Superior temporal gyrus (tissue), 1 donor: Measurements from ENCODE around the gene SLC24A3.

Experiments used
- DNase-seq: peaks from one replicate; pipeline ENCODE4 v3.0.0-alpha.2; 2016; ENCODE audit errors: extremely low spot score

The SLC24A3 gene

GRCh38 chr20:19423900-19424620 is 211.6 kb downstream of the SLC24A3 start:
- DNase-seq = no peak

GRCh38 chr20:19426356-19426755 is 213.9 kb downstream of the SLC24A3 start:
- DNase-seq = no peak

GRCh38 chr20:19427480-19427879 is 215.0 kb downstream of the SLC24A3 start:
- DNase-seq = no peak

- no peak for DNase-seq
These were observed 215.5 kb downstream of the SLC24A3 start for GRCh38 chr20:19427913-19428312.

GRCh38 chr20:19428324-19428723 is 215.9 kb downstream of the SLC24A3 start:
- no peak for DNase-seq

- DNase-seq = no peak
These were observed 217.1 kb downstream of the SLC24A3 start for GRCh38 chr20:19429538-19429937.

GRCh38 chr20:19430641-19431315 is 218.3 kb downstream of the SLC24A3 start:
- no peak for DNase-seq

GRCh38 chr20:19431316-19431700 is 218.9 kb downstream of the SLC24A3 start:
- no peak for DNase-seq

GRCh38 chr20:19431906-19432305 is 219.5 kb downstream of the SLC24A3 start:
- no peak for DNase-seq

GRCh38 chr20:19433371-19434350 is 221.2 kb downstream of the SLC24A3 start:
- no peak for DNase-seq

GRCh38 chr20:19435316-19435715 is 222.9 kb downstream of the SLC24A3 start:
- no peak for DNase-seq

GRCh38 chr20:19435821-19436220 is 223.4 kb downstream of the SLC24A3 start:
- DNase-seq = no peak

- DNase-seq = no peak
These were observed 226.0 kb downstream of the SLC24A3 start for GRCh38 chr20:19438488-19438887.

GRCh38 chr20:19440660-19441527 is 228.5 kb downstream of the SLC24A3 start:
- DNase-seq = no peak

- no peak for DNase-seq
These were observed 233.8 kb downstream of the SLC24A3 start for GRCh38 chr20:19446246-19446645.

- DNase-seq = no peak
These were observed 236.2 kb downstream of the SLC24A3 start for GRCh38 chr20:19448632-19449031.

- DNase-seq = no peak
These were observed 236.6 kb downstream of the SLC24A3 start for GRCh38 chr20:19449051-19449450.

- no peak for DNase-seq
These were observed 238.9 kb downstream of the SLC24A3 start for GRCh38 chr20:19451231-19451922.

- no peak for DNase-seq
These were observed 239.5 kb downstream of the SLC24A3 start for GRCh38 chr20:19451923-19452295.

GRCh38 chr20:19453410-19453809 is 241.0 kb downstream of the SLC24A3 start:
- DNase-seq = no peak

- no peak for DNase-seq
These were observed 241.4 kb downstream of the SLC24A3 start for GRCh38 chr20:19453862-19454261.
